Measurements from ENCODE around the gene EVI5L.
"Not testable (repeated sequence)": the region's sequence is repeated elsewhere in the genome, so short reads cannot be mapped to it uniquely, and the experiment has no call there.

Gene EVI5L

GRCh38 chr19:7811989-7812388 is 18.0 kb upstream of the EVI5L start:
- no peak for DNase-seq
- in situ Hi-C loops (cut with MboI; ENCODE audit: low pct_unique_long_range_greater_than_20kb, low sequenced_read_pairs): no loop called here

DNA sequence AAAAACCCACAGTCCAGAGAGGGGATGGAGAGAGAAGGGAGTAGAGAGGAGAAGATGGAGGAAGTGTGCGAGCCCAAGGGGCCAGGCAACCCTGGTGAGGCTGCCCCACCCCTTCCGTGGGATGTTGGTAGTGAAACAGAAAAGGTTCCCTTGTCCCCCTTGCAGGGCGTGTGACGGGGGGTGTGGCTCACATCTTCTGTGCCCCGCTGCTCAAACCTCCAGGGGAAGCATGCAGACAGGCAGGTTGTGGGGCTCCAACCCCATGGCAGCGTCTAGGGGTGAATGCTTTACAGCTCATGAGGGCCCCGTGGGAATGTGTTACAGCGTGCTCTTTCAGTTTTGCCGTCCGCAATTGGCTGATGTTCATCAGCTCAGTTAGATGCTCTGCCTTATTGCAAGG is 14.7 kb upstream of the EVI5L start:
- DNase-seq: no peak
- in situ Hi-C loops (cut with MboI; ENCODE audit: low pct_unique_long_range_greater_than_20kb, low sequenced_read_pairs): no loop called here

DNA sequence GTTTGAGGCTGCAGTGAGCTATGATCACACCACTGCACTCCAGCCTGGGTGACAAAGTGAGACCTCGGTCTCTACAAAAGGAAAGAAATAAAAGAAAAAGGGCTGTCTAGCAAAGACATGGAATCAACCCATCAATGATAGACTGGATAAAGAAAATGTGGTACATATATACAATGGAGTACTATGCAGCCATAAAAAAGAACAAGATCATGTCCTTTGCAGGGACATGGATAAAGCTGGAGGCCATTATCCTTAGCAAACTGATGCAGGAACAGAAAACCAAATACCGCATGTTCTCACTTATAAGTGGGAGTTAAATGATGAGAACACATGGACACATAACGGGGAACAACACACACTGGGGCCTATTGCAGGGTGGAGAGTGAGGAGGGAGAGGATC is 14.0 kb upstream of the EVI5L start:
- in situ Hi-C loops (cut with MboI; ENCODE audit: low pct_unique_long_range_greater_than_20kb, low sequenced_read_pairs); DNase-seq: not testable (repeated sequence)

DNA sequence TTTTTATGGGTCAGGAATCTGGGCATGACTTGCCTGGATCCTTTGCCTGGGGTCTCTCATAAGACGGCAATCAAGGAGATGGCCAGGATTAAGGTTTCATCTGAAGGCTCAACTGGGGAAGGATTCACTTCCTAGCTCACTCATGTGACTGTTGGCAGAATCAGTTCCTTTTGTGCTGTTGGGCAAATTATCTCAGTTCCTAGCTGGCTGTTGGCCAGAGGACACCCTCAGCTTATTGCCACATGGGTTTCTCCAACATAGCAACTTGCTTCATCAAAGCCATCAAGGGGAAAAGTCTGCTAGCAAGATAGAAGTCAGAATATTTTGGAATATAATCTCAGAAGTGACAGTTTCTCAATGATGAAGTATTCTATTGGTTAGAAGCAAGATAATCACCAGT is 12.2 kb upstream of the EVI5L start:
- in situ Hi-C loops (cut with MboI; ENCODE audit: low pct_unique_long_range_greater_than_20kb, low sequenced_read_pairs): no loop called here
- no peak for DNase-seq

DNA sequence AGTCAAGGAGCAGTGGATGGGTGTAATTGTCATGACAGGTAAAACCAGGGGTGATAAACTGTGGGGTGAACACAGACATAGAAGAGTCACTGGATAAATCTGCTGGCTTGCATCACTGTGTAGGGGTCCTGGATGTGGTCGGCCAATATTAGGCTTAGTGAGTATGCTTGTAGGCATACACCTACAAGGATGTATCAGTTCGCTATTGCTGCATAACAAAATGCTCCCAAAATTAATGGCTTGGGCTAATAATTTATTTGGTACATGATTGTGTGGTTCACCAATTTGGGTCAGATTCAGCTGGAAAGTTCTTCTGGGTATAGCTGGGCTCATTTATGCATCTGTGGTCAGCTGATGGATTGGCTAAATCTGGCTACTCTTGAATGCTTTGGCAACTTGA is 11.2 kb upstream of the EVI5L start:
- in situ Hi-C loops (cut with MboI; ENCODE audit: low pct_unique_long_range_greater_than_20kb, low sequenced_read_pairs): no loop called here
- no peak for DNase-seq

GRCh38 chr19:7819337-7819736 is 10.7 kb upstream of the EVI5L start:
- no peak for DNase-seq
- in situ Hi-C loops (cut with MboI; ENCODE audit: low pct_unique_long_range_greater_than_20kb, low sequenced_read_pairs): no loop called here

- no peak for DNase-seq
- in situ Hi-C loops (cut with MboI; ENCODE audit: low pct_unique_long_range_greater_than_20kb, low sequenced_read_pairs): no loop called here
These were observed 9.4 kb upstream of the EVI5L start for GRCh38 chr19:7820588-7820987.

DNA sequence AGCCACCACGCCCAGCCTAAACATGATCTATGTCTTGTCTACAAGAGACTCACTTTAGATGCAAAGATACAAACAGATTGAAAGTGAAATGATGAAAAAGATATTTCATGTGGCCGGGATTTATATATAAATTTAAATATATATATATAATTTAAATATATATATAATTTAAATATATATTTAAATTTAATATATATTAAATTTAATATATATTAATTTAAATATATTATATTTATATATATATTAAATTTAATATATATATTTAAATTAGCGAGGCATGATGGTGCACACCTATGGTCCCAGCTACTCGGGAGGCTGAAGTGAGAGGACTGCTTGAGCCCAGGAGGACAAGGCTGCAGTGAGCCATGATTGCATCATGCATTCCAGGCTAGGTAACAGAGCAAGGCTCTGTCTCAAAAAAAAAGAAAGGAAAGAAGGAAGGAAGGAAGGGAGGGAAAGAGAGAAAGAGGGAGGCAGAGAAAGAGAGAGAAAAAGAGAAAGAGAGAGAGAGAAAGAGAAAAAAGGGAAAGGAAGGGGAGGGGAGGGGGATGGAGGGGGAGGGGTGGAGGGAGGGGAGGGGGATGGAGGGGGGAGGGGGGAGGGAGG is 7.0 kb upstream of the EVI5L start:
- DNase-seq: no peak
- in situ Hi-C loops (cut with MboI; ENCODE audit: low pct_unique_long_range_greater_than_20kb, low sequenced_read_pairs): no loop called here

GRCh38 chr19:7823686-7824301 is 6.2 kb upstream of the EVI5L start:
- no peak for DNase-seq
- in situ Hi-C loops (cut with MboI; ENCODE audit: low pct_unique_long_range_greater_than_20kb, low sequenced_read_pairs): no loop called here

DNA sequence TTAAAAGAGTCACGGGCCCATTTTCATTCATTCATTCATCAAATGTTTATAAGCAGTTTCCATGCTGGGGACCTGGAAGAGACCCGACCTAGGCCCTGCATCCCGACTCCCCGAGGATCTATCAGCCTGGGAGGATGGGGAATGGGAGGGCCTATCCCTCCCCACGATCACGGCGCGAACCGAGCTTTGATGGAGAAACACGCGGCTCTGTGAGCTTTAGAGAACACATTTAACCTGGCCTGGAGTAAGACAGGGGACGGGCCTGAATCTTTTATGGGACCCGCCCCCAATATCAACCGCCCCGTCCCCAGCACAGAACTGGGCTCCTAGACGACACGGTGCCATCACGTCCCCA is 875 bp upstream of the EVI5L start:
- DNase-seq: no peak
- in situ Hi-C loops (cut with MboI; ENCODE audit: low pct_unique_long_range_greater_than_20kb, low sequenced_read_pairs): no loop called here

DNA sequence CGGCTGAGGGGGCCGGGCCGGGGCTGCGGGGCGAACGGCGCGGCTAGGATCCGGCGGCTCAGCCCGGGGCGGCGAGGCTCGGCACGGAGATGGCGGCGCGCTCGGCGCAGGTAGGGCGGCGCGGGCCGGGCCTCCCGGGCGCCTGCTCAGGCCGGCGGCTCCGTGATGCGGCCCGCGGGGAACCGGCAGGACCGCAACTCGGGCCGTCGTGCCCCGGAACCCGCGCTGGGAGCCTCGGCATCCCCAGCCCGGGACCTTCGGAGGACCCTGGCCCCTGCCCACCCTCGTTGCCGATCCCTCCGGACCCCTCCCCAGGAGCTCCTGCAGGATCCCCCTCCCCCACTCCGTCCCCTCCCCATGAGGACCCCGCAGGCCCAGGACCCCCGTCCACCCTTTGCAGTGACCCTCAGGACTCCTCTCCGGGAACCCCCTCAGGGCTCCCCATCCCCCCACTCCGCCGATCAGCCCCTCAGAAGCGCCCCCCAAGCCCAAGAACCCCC is 304 bp downstream of the EVI5L start:
- in situ Hi-C loops (cut with MboI; ENCODE audit: low pct_unique_long_range_greater_than_20kb, low sequenced_read_pairs): no loop called here

DNA sequence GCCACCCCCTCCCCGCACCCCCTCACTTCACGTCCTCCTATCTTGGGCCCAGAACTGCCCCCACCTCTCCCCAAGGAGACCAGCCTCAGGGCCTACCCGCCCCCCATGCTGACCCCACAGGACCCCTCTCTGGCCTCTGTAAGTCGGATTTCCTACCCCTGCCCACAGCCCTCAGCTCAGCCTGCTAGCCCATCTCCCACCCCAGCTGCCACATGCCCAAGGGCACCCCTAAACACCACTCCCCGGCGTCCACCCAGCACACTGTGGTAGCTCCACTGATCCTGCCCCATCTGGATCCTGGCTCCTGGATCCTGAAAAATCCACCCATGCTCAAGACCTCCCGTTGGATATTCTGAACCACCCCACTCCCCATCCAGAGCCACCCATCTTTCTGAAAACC is 805 bp downstream of the EVI5L start:
- no peak for DNase-seq
- in situ Hi-C loops (cut with MboI; ENCODE audit: low pct_unique_long_range_greater_than_20kb, low sequenced_read_pairs): no loop called here

More for the DNA sequence above, 304 bp downstream of the EVI5L start:
- DNase-seq: no peak

- in situ Hi-C loops (cut with MboI; ENCODE audit: low pct_unique_long_range_greater_than_20kb, low sequenced_read_pairs): no loop called here
- peak; percentile 21 for DNase-seq
These were observed 1.4 kb downstream of the EVI5L start for GRCh38 chr19:7831452-7831851.

GRCh38 chr19:7832009-7832408 is 2.0 kb downstream of the EVI5L start:
- in situ Hi-C loops (cut with MboI; ENCODE audit: low pct_unique_long_range_greater_than_20kb, low sequenced_read_pairs): no loop called here
- DNase-seq: no peak

GRCh38 chr19:7832781-7833180 is 2.8 kb downstream of the EVI5L start:
- DNase-seq: no peak
- in situ Hi-C loops (cut with MboI; ENCODE audit: low pct_unique_long_range_greater_than_20kb, low sequenced_read_pairs): no loop called here

DNA sequence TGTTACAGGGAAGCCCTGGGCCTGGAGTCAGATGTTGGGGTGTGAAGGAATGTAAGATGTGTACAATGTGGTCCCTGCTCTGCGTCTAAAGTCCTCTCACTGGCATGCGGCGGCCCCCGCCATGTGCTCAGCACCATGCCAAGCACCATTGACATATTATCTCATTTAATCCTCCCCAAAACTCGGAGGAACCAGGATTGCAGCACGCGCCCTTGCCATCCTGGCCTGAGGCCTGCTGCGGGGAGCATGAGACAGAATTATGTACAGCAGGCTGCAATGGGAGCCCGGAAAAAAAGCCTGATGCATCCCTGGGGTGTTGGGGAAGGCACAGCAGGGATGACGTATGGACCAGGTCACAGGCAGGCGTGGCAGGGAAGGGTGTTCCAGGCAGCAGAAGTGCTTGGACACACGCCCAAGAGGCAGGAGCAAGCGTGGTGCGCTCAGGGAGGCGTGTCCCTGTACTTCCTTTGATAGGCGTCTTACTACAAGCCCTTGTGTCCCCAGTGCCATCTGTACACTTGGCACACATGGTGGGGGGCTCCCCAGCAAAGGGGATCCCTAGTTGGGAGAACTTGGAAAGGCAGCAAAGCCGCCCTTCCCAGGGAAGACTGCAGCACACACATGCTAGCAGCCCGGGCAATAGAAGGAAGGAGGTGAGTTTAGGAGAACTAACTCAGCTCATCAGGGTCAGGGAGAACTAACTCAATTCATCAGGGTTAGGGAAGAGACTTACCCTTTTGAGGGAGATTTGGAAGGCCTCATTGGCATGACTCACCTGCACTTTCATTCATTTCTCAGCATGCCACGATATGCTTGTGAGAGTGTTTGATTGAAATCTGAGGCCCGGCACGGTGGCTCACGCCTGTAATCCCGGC is 3.4 kb downstream of the EVI5L start:
- in situ Hi-C loops (cut with MboI; ENCODE audit: low pct_unique_long_range_greater_than_20kb, low sequenced_read_pairs): no loop called here
- DNase-seq: no peak

- in situ Hi-C loops (cut with MboI; ENCODE audit: low pct_unique_long_range_greater_than_20kb, low sequenced_read_pairs): no loop called here
- DNase-seq: no peak
These were observed 9.5 kb downstream of the EVI5L start for GRCh38 chr19:7839476-7839875.

GRCh38 chr19:7840629-7841028 is 10.6 kb downstream of the EVI5L start:
- in situ Hi-C loops (cut with MboI; ENCODE audit: low pct_unique_long_range_greater_than_20kb, low sequenced_read_pairs): no loop called here
- DNase-seq: no peak

DNA sequence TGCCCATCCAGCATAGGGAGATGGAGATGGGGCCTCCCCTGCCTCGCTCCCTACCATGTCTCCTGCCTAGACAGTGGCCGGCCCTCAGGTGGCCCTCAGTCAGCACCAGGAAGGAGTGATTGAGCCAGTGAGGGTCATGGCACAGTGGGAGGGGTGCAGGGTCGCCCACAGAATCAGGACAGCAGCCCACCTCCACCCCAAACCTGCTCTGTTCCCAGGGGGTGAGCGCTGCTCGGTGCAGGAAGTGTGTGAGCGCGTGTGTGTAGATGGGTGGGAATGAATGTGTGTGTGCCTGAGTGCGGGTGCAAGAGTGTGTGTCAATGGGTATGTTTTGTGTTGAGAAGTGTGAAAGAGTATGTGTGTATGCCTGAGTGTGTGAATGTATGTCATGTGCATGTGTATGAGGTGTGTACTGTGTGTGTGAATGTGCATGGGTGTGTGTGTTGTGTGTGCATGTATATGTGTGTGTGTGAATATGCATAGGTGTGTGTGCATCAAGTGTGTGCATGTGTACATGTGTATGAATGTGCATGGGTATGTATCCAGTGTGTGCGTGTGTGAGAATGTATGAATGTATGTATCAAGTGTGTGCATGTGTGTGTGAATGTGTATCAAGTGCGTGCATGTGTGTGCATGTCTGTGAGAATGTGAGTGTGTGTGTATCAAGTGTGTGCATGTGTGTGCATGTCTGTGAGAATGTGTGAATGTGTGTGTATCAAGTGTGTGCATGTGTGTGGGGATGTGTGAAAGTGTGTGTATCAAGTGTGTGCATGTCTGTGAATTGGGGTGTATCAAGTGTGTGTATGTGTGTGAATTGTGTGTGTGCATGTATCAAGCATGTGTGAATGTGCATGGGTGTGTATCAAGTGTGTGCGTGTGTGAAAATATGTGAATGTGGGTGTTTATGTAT is 12.0 kb downstream of the EVI5L start:
- DNase-seq: no peak
- in situ Hi-C loops (cut with MboI; ENCODE audit: low pct_unique_long_range_greater_than_20kb, low sequenced_read_pairs): no loop called here

Data from KBM-7 (cell line).